HG02981 (cell line): ENCODE results near the gene ARL6IP4.

Source experiments
- ATAC-seq: cut with Tn5 transposase; IDR thresholded peaks from one replicate; pipeline ENCODE4 v1.9.1; 2021; ENCODE audit warnings: mild to moderate bottlenecking, moderate library complexity; ENCODE audit not compliant: unreplicated experiment

The ARL6IP4 gene

DNA sequence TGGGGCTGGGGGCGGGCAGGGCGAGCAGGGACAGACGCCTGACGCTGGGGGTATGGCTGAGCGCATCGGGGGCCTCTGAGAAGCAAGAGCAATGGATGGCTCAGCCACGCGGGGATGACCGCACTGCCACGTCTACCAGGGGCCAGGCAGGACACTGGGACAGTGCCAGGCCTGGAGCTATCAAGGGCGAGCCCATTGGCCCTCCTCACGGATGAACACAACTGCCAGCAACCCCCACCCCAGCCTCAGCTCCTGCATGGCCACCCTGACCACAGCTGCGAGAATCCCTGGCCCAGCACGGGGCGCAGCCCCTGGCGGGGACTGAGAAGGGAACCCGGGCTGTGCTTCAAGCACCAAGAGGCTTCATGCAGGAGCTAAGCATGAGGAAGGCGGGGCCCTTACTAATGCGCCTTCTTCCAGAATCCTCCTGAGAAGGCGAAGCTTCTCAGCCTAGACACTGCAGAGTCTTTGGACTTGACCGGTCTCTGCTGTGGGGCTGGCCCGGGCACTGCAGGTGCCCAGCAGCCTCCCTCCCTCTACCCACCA, 9.5 kb downstream of the ARL6IP4 start:
- no peak for ATAC-seq

DNA sequence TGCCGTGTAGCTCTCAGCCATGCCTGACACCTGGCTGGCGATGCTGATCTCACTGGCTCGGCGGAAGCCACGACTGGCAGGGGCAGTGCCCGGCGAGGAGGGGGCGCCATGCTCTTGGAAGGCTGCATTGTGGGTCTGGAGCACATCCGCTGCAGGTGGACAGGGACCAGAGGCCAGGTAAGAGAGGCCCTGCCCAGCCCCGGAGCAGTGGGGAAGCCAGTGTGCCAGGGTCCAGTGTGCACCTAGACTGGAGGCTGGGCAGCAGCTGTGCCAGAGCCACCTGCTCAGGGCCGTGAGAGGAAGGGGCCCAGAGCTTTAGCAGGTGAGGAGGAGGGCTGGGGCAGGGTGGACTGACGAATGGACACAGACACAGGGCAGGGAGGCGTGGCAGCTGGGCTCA, 10.1 kb downstream of the ARL6IP4 start:
- no peak for ATAC-seq

GRCh38 chr12:122990961-122991622, 10.6 kb downstream of the ARL6IP4 start:
- no peak for ATAC-seq

GRCh38 chr12:122991623-122992275, 11.3 kb downstream of the ARL6IP4 start:
- ATAC-seq: no peak

DNA sequence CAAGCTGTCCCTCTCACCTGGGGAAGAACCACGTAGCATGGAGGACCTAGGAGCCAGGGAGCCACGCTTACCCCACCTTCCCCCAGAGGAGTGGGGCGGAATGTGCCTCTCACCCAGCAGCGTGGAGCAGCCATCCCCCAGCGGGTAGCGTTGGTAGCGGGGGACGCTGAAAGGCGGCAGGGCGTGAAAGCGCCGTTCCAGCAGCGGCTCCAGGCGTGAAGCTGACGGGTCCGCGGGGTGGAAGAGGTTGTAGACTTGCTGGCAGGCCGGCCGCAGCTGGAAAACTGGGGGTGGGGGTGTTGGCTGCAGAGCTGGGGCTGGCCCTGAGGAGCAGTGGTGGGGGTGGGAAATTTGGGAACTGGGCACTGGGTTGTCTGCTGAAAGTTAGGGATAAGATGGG, 11.9 kb downstream of the ARL6IP4 start:
- ATAC-seq: no peak

DNA sequence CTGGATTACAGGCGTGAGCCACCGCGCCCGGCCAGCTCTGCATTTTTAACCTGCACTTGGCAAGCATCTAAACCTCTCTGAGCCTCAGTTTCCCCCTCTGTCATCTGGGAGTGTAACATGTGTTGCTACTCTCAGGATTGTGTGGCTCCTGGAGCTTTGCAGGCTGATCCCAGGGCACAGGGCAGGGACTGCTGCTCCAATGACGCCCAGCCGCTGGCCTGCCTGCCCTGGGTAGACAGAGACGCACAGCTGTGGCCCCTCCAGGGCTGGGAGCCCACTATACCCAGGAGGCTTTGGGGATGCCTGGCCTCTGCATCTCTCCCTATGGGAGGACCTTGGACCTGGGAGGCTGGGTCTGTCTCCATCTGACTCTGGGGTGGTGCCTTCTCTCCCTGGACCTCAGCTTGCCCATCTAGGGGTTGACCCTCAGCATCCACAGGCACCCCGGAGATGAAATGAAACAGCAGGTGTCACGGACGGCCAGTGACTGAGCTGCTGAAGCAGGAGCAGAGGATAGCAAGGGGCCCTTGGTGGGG, 13.7 kb downstream of the ARL6IP4 start:
- ATAC-seq: no peak

GRCh38 chr12:122994781-122995502, 14.5 kb downstream of the ARL6IP4 start:
- no peak for ATAC-seq

- no peak for ATAC-seq
Measured at GRCh38 chr12:122995503-122996187, 15.2 kb downstream of the ARL6IP4 start.

DNA sequence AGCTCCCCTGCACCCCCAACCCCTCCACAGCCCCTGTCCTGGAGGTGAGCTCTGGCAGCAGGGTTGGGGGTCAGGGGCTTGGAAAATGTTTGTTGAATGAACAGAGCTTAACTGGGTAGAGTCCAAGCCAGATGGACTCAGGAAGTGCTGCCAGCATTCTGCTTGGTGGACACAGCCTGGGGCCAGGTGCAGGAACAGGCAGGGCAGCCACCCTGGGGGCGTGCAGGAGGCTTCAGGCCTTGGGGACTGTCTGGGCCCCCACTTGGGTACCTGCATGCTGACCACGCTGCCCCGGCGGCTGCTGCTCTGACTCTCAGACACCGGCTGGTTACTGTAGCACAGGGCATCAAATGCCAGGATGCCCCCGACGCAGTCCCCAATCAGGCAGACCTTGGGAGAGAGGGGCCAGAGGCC, 15.7 kb downstream of the ARL6IP4 start:
- no peak for ATAC-seq

GRCh38 chr12:122996621-122997342, 16.3 kb downstream of the ARL6IP4 start:
- no peak for ATAC-seq

- no peak for ATAC-seq
Measured at GRCh38 chr12:122997343-122998250, 17.1 kb downstream of the ARL6IP4 start.

- ATAC-seq: no peak
Measured at GRCh38 chr12:122998316-122998715, 17.8 kb downstream of the ARL6IP4 start.

GRCh38 chr12:122999196-122999946, 18.9 kb downstream of the ARL6IP4 start:
- ATAC-seq: no peak

DNA sequence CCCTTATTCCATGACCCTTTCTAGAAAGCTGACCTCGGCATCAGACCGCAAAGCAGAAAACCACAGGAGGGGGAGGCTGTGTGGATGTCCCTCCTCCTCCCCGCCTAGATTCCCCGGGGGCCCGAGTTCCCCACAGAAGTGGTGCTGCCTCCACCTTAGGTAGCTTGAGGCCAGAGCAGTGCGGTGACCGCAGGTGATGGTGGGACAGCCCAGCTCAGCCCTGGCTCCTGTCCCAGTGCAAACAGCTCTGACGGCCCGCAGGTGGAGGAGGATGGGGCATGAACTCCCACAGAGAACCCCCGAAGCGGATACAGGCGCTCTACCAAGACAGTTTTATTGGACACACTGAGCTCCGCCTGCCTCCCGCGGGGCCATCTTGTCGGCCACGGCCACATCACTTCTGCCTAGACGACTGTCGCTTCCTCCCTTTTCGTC, 19.5 kb downstream of the ARL6IP4 start:
- no peak for ATAC-seq

- no peak for ATAC-seq
Measured at GRCh38 chr12:123000578-123000977, 20.1 kb downstream of the ARL6IP4 start.

DNA sequence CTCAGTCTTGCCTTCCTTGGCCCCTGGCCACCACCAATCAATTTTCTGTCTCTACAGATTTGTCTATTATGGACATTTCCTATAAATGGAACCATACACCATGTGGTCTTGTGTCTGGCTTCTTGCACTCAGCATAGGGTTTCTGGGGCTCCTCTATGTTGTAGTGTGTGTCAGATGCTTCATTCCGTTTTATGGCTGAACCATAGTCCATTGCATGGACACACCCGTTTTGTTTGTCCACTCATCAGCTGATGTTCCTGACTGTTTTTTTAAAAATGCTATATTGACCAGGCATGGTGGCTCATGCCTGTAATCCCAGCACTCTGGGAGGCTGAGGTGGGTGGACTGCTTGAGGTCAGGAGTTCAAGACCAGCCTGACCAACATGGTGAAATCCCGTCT, 21.0 kb downstream of the ARL6IP4 start:
- ATAC-seq: no peak

DNA sequence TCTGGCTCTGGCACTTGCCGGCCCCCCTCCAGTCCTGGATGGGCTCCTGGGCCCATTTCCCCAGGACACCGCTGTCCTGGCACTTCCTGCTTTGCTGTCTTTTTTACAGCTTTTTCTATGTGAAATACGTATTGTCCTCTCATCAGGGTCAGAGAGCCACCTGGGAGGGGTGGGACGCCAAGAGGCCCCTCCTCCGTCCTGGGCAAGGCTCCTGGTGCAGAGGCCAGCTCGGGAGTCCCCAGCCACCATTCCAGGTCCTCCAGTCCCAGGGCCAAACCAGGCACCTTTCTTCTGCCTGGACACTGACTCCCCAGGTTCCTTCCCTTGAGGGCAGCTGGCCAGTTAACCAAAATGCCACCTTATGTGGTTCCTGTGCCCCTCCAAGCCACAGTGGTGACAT, 22.8 kb downstream of the ARL6IP4 start:
- ATAC-seq: no peak

DNA sequence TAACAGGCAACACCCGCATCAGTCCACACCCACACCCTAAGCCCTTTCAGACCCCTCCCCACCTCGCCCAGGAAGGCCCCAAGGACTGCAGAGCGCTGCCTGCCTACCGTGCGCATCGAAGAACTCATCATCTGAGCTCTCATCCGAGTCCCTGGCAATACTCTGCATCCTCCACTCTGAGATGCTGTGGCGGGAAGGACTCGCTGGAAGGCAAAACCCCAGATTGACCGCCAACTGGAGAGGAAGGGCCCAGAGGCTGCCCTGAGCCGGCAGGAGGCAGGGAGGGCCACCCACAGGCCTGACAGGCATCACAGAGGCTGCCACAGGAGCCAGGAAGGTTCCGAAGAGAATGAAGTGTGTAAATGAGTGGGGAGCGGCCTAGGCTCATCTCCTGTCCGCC, 23.8 kb downstream of the ARL6IP4 start:
- ATAC-seq: no peak
